Stimulated activated CD8-positive, alpha-beta memory T cell treated with anti-CD3 and anti-CD28 coated beads, Interleukin-7, amount 100 ng/mL, for 24 hours (primary cell): ENCODE measurements around the gene ATPAF1.
"Not testable (repeated sequence)": the region's sequence is repeated elsewhere in the genome, so short reads cannot be mapped to it uniquely, and the experiment has no call there.

Source experiments
- DNase-seq: peaks from one replicate; pipeline ENCODE4 v3.0.0-alpha.2; 2020; ENCODE audit warnings: low read depth

The ATPAF1 gene, protein sequence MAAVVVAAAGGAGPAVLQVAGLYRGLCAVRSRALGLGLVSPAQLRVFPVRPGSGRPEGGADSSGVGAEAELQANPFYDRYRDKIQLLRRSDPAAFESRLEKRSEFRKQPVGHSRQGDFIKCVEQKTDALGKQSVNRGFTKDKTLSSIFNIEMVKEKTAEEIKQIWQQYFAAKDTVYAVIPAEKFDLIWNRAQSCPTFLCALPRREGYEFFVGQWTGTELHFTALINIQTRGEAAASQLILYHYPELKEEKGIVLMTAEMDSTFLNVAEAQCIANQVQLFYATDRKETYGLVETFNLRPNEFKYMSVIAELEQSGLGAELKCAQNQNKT

DNA sequence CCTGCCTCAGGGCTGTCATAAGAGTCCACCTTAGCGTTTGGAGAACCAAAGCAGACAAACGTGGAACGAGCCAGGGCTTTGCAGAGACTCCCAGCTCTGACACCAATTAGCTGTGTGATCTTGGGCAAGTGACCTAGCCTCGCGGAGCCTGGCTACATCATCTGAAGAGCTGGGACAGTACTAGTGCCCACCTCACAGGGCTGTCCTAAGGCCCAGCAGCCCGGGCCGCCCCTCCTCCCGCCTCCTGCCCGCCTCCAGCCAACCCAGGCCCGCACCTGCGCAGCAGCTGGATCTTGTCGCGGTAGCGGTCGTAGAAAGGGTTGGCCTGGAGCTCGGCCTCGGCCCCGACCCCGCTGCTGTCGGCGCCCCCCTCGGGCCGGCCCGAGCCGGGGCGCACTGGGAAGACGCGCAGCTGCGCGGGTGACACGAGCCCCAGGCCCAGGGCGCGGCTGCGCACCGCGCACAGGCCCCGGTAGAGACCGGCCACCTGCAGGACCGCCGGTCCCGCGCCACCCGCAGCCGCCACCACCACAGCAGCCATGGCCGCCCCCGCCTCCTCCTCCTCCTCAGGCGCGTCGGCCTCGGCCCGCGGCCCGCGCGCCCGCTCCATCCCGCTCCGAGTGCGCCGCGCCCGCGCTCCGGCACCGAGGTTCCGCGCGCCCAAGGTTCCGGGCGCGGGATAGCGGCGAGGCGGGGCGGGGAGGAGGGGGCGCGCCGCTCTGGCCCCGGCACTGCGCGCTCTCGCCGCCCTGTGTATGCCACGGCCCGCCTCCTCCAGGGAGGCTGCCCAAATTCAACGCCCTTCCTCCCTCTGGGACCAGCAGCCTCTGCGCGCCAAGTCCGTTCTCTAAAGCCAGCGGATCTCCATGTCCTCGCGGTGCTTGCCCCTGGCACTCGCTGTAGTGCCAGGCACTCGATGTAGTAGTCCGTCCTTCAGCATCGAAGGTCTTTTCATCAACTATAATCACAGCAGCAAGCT, at the start of gene ATPAF1:
Gene ATPAF1, minus strand, starts transcription at position 583 of the 979 bp plus-strand sequence. Its CDS starts 42 bp downstream, at position 541.
- peak; percentile 21 for DNase-seq

DNA sequence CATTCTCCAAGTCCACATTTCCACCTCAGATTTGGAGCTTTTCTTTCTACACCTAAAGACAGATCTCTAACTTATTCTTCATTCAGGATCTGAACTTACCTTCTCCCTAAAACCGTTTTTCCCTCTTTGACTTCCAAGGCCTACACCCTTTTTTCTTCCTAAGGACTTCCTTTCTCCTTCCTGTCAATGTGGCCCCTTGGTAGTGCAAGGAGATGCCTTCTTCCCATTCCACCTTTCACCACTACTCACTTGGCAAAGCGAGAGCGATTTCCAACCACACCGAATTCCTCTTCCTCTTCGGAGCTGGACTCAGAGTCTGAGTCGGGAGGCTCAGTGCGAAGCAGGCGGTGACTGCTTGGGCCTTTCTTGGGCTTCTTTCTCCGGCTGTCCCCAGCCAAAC, 49.5 kb upstream of the ATPAF1 start:
- DNase-seq, result no peak

DNA sequence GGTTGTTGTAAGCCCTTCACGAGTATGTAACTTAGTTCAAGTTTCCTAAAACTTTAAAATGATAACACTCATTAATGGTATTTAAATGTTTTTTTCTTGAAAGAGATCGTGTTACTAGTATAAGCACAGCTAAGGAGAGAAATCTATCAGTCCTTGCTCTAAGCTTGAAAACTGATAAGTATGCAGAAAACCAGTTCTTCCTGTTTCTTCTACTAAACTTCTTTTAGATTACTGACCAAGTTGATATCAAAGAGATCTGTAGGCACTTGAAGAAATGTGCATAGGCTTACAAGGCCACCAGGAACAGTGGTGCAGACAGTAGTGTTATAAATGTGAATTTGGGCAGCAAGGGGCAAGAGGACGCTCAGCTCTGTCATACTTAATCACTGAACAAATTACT, 46.8 kb upstream of the ATPAF1 start:
- no peak for DNase-seq

DNA sequence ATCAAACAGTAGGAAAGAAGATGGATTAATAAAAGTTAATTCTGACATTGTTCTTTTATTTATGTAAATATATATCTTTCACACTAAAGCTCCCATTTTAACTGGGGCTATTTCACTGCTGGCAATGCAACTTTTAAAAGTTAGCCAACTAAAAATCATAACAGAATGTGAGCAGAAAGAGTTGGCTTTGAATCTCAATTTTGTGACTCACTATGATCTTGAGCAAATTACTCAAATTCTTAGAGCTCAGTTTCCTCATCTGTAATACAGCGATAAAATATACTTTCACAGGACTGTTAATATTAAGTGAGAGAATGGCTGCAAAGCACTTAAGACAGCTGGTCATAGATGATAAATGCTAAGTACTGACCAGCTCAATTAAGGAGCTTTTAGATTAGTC, 40.0 kb upstream of the ATPAF1 start:
- DNase-seq, result no peak

DNA sequence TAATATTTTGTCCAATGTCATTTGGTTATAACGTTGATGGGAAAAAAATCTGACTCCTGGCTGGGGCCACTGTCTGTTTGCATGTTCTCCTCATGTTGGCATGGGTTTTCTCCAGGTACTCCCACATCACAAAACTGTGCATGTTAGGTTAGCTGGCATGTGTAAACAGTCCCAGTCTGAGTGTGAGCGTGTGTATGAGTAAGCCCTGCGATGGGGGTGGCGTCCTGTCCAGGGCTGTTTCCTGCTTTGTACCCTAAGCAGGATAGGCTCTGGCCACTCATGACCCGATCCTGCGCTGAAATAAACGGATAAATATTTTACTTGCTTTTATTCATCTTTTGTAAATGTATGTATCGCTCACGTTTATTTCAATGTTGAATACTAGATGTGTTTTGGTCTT, 37.2 kb upstream of the ATPAF1 start:
- DNase-seq, result no peak

DNA sequence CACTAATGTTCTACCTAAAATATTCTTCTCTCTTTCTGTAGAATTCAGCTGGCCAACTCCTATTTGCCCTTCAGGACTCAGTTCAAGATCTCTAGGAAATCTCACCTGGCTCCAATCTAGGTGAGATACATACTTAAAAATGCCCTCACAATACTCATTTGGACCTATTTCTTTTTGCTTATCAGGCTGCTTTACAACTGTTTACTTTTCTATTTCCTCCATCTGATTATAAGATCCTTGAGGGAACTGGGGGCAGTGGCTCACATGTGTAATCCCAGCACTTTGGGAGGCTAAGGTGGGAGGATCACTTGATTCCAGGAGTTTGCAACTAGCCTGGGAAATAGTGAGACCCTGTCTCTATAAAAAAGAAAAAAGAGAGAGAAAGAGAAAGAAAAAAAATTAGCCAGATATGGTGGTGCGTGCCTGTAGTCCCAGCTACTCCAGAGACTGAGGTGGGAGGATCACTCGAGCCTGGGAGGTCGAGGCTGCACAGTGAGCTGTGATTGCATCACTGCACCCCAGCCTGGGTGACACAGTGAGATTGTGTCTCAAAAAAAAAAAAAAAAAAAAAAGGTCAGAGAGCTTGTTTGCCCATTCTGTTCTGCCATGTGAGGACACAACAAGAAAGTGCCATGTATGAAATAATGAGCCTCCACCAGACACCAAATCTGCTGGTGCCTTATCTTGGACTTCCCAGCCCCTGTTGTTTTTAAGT, 35.9 kb upstream of the ATPAF1 start:
- no peak for DNase-seq

DNA sequence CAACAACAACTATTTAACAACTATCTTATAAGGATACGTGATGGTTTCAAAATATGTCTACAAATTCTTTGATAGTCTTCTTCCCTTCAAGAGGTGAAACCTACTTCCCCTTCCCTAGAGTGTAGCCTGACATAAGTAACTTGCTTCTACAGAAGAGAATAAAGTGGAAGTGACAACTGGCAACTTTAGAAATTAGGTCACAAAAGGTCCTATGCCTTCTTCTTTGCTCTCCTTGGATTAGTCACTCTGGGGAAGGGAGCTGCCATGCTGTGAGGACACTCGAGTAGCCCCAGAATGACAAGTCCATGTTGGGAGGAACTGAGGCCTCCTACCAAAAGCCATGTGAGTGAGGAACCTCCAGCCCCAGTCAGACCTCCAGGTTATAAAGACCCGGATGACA, 31.5 kb upstream of the ATPAF1 start:
- DNase-seq, result no peak

DNA sequence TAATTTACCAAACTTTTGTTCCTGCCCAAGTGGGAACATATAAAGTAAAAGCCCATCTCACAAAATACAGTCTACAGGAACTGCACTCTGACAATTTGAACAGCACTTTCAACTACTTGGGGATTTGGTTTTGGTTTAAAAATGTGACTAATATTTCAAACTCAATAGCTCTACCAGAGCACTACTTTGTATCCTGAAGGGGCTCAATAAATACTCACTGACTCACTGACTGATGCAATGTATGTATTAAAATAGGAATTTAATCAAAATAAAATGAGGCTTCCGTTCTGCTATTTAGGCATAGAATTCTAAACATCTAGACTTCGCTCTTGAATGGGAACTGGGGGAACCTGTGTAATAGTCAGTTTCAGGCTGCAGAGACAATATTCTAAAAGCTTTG, 28.9 kb upstream of the ATPAF1 start:
- DNase-seq, result no peak

DNA sequence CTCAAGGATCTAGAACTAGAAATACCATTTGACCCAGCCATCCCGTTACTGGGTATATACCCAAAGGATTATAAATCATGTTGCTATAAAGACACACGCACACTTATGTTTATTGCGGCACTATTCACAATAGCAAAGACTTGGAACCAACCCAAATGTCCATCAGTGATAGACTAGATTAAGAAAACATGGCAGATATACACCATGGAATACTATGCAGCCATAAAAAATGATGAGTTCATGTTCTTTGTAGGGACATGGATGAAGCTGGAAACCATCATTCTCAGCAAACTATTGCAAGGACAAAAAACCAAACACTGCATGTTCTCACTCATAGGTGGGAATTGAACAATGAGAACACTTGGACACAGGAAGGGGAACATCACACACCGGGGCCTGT, 26.5 kb upstream of the ATPAF1 start:
- DNase-seq, result not testable (repeated sequence)

DNA sequence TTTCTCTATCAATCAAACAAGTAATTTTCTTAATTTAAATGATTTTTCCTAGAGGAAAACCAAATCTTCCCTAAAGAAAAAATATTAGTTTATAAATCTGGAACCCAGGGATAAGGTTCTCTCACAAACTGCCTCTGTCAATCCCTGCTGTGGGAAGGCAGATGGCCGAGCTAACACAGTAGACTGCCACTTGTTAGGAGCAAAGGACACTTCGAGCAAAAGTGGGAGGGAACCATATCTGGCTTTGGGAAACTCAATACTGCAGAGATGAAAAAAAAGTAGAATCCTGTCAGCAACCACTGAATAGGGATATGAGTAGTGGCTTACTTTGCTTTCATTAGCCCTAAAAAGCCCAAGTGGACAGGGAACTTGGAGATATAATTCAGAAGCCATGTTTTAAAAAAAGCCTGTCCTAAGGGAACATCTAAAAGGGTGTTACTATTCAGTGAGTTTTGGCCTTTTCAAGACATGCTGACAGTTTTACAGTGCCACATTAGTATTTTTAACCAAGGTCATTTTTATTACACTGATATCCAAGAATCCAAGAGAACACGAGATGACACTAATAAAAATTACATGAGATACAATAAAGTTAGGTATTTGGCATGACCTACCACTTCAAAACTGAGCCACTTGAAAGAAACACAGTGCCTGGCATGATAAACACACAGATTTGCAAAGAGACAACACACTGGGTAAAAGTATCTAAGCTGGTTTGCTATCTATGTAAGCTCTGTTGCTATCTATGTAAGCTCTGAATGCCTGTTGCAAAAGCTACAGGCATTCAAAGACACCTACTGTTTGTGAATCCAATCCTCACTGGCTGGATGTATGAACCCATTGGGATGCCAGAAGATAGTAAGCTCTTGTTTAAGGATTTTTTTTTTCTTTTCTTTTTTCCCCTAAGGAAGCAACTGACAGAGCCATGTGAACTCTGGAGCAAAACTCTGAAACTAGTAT, 24.9 kb upstream of the ATPAF1 start:
- no peak for DNase-seq

DNA sequence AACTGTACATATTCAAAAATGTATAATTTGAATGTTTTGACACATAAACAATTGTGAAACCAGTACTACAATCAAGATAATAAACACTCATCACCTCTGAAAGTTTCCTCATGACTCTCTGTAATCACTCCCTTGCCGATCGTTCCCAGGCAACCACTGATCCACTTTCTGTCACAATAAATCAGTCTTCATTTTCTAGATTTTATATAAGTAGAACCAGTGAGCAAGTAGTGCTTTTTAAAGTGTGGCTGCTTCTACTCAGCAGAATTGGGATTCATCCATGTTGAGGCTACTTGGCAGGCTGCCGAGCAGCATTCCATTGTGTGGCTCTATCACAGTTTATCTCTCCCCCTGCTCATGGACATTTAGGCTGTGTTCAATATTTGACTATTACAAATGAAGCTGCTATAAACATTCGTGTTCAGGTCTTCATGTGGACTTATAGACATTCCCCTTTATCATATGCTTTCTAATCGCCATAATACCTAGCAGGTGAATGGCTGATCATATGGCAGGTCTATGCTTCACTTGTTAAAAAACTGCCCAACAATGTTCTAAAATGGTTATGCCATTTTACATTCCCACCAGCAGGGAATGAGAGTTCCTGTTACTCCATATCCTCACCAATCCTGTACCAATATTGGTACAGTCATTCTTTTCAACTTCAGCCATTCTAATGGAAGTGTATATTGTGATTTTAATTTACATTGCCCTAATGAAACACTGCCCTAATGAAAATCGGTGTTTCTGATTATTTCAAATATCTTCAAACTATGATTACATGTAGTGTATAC, 24.0 kb upstream of the ATPAF1 start:
- no peak for DNase-seq

DNA sequence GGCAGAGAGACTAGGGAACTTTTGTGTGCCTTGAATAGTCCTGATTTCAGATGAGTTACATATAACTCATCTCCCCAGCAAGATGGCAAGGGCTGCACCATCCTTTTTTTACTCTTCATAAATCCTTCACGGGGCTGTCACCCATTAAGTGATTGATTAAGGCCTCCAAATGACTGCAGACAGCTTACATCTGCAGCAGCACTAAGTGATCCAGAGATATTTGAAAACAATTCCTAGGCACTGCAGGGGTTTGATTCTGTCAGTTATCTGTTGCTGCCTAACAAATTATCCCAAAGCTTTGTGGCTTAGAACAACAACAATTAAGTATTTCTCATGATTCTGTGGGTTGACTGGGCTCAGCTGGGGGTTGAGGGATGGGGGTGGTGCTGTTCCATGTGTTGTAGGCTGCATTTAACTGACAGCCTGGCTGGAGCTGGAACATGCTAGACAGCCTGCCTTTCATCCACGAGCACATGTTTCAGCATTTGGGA, 22.8 kb upstream of the ATPAF1 start:
- DNase-seq, result no peak

DNA sequence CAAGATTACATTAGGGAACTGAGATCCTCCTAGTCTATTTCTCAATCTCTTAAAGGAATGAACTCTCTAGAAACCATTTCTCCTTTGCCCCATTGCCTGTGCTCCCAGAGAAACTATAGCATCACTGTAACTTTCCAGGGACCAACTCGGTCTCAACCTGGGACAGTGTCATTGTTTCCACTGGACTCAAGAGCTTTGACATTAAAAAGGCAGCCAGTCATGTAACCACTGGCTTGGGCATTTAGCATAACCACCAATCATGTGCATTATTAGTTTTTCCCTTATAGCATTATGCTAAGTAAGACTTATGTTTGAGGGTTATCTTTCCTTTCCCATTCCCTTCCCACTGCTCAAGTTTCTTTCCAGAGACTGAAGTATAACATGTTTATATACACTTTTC, 21.7 kb upstream of the ATPAF1 start:
- no peak for DNase-seq

DNA sequence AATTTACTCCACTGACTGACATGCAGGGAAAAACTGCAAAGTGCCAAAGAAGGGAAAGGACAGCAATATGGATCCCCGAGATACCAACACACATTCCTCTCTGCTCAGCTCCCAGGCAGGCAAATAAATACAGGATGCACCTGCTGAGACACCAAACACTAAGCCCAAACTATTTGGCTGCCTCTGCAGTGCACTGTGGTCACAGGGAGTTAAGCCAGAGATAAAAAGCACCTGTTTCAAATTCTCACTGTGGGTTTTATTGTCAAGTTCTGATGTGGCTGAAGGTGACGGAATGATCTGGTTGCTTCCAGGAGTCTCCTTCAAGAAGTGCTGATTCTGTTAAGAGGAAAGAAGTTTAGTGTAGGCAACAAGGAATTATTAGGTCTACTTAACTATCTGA, 21.2 kb upstream of the ATPAF1 start:
- DNase-seq, result no peak

DNA sequence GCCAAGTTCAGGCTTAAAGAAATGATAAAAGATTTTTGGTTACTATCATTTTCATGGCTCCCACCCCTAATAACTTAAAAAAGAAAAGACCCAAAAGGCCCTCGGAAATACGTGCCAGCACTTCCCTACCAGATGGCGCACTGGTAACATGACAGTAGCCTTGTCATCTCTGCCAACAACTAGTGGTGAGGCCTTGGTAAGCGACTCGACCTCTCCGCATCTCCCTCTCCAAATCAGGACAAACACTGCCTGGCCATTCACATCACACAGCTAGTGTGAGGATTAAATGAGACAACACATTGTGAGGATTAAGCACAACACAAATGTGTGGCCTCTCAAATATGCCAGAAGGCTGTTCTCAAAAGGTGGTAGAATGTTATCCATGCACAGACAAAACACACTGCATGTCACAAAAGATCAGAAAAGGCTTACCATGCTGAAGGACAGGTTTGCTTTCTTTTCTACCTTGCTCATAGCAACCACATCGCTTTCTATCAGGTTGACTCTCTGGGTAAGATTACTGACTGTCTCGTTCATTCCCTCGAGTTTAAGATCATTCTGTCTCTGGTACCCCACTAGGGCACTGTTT, 19.9 kb upstream of the ATPAF1 start:
- DNase-seq, result no peak

DNA sequence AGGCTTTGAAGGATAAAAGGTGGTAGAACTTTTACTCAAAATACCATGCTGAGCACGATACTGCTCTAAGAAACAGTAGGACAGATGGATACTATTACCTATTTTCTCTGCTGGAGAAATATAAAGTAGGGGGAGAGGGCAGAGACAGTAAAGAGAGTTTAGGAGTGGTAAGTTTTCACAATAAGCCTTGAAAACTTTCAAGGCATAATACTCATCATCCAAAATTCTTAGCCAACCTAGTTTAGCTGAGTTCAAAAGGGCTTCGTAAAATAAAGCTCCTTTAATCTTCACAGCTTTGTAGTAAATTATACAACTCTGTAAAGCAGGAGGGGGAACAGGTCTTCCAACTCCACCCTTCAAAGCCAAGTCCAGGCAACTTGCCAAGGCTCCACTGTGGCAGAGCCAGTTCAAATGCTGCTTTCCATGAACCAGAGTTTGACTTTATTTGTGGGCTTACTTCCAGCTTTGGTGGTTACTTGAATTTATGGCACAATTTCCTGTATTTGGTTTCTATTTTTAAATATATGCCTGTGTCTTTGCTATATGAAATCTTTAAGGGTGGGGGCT, 19.0 kb upstream of the ATPAF1 start:
- no peak for DNase-seq

DNA sequence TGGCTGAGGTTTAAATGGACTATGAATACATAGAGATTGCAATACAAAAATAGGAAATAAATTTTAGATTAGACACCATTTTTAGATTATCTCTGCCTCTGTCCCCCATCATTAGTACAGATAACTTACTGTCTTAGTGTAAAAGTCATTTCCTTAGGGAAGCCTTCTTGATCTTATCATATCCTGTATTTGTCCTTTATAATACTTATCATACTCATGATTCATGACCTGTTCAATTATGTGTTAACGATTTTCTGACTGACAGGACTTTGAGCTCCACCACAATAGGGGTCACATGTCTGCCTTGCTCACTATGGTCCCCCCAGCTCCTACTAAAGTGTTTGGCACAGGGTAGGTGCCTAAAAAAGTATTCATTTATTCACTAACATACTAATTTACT, 18.1 kb upstream of the ATPAF1 start:
- no peak for DNase-seq

DNA sequence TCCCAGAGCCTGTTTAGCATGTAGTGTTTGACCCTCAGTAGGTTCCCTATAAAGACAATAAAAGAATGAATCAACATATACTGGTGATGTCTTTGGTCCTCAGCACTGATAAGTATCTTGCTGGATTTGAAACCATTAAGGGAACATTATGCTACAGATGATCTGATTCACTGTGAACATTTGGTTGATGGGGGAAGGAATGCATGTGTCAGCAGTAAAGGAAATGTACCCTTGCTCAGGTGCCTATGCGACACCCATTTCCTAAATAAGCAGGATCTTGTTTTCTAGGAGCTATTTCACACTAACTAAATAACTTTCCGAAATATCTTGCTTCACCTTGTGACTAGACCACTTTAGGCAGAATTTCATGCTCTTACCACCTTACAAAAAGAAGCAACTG, 16.5 kb upstream of the ATPAF1 start:
- no peak for DNase-seq

DNA sequence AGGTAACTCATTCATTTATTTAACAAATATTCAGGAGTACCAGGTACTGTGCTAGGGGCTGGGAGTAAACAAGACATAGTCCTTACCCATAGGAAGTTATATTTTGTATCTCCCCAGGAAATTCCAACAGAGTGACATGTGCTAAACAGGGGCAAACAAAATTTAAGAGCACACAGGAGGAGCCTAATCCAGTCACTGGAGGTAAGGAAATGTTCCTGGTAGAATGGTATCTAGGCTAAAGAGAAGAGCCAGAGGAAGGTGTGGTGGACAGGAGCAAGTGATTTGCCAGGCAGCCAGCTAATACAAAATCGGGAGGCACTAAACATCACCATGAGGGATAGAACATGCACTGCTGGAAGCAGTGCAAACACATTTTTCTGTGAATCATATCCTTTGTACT, 13.9 kb upstream of the ATPAF1 start:
- no peak for DNase-seq
